Measurements from ENCODE around the gene ARL5C.

DNA sequence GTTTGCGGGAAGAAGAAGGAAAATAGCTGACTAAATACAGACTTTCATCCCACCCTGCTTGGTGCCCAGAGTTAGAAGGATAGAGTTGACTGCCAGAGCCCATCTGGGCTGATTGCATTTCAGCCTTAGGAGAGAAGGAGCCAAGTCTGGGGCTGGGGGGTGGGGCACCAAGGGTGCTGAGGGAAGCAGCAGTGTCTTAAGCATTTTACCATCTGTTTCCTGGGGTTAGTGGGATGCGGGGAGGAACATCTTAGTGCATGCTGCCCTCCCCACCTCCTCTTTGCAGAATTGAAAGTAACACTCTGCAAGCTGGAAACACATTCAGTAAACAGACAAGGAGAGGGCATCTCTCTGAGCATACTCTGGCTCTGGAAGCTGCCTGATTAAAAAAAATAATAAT, 1.5 kb upstream of the ARL5C start:
- TF ChIP-seq POLR2AphosphoS5 (IDR thresholded peaks at IDR 0.05; ENCODE audit: low read depth, low read length) (no peak), SIN3A (IDR thresholded peaks at IDR 0.05; ENCODE audit: borderline replicate concordance, insufficient read depth, low read length) (no peak), REST (IDR thresholded peaks at IDR 0.05; ENCODE audit: insufficient read depth in 1 of 2, low read depth in 2 of 2, low read length in 2 of 2) (no peak), FOXP2 (optimal IDR thresholded peaks at IDR 0.05; ENCODE audit: borderline replicate concordance, extremely low read depth, extremely low read length, insufficient read depth) (no peak)

Measured in PFSK-1 (cell line).